NB4 (cell line): ENCODE measurements around the gene PIK3AP1.
A peak's percentile ranks its signal among the peaks of the same experiment; 100 is the strongest.

Experiments
- DNase-seq: peaks from one replicate; pipeline ENCODE4 v3.0.0; 2010; ENCODE audit warnings: low read depth
- H3K4me3 ChIP-seq: one replicate; pipeline ENCODE4 v1.5.1; 2011; ENCODE audit warnings: mild to moderate bottlenecking, low read depth, low read length, moderate library complexity
- MYC ChIP-seq: IDR thresholded peaks from 2 replicates; pipeline ENCODE4 v1.6.1; 2011; ENCODE audit warnings: low read depth, low read length
- POLR2A ChIP-seq: IDR thresholded peaks from 2 replicates; pipeline ENCODE4 v1.6.1; 2011; ENCODE audit warnings: mild to moderate bottlenecking; ENCODE audit not compliant: insufficient read length; ENCODE audit errors: extremely low read depth
- TF ChIP-seq, protein P1 (sequence below): IDR thresholded peaks from 2 replicates; pipeline ENCODE4 v1.6.1; 2011; ENCODE audit warnings: low read depth, low read length
- TF ChIP-seq, protein P2 (sequence below): IDR thresholded peaks from one replicate; pipeline ENCODE4 v1.5.1; 2012; ENCODE audit warnings: low read depth, low read length

PIK3AP1 gene

DNA sequence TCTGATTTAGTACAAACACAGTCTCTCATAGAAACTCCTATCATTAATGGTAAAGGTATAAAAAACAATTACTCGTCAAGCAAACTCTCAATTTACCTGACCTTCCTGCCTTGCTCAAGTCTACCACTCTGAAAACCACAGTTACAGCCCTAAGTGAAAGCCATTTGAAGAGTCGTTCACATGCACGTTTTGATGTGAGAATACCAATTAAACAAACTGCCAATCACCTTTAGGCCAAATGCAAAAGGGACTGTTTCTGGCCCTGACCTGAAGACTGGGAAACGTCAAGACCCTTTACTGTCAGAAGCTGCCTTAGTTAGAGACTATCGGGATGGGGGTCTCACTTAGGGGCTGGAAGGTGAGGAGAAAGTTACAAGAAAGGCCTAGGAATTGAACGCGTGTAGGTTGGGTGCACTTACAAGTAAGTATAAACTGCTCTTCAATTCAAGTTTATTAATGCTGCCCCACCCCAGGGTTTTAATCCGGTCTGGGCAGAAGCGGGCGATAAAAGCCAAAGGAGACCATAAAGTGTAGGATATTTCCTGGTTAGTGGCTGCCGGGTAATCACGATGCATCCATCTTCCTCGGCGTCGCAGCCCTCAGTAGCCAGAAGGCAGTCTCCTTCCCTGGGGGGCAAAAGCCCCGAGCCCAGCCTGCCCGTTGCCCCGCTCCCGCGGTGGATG lies 134.4 kb downstream of the PIK3AP1 start:
- no peak for TF ChIP-seq POLR2A
- no peak for TF ChIP-seq MYC
- TF ChIP-seq, protein P1, sequence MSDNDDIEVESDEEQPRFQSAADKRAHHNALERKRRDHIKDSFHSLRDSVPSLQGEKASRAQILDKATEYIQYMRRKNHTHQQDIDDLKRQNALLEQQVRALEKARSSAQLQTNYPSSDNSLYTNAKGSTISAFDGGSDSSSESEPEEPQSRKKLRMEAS = no peak
- TF ChIP-seq, protein P2, sequence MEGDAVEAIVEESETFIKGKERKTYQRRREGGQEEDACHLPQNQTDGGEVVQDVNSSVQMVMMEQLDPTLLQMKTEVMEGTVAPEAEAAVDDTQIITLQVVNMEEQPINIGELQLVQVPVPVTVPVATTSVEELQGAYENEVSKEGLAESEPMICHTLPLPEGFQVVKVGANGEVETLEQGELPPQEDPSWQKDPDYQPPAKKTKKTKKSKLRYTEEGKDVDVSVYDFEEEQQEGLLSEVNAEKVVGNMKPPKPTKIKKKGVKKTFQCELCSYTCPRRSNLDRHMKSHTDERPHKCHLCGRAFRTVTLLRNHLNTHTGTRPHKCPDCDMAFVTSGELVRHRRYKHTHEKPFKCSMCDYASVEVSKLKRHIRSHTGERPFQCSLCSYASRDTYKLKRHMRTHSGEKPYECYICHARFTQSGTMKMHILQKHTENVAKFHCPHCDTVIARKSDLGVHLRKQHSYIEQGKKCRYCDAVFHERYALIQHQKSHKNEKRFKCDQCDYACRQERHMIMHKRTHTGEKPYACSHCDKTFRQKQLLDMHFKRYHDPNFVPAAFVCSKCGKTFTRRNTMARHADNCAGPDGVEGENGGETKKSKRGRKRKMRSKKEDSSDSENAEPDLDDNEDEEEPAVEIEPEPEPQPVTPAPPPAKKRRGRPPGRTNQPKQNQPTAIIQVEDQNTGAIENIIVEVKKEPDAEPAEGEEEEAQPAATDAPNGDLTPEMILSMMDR = no peak
- peak; percentile 34 for DNase-seq
- H3K4me3 ChIP-seq = peak overlapping the region; percentile 94

DNA sequence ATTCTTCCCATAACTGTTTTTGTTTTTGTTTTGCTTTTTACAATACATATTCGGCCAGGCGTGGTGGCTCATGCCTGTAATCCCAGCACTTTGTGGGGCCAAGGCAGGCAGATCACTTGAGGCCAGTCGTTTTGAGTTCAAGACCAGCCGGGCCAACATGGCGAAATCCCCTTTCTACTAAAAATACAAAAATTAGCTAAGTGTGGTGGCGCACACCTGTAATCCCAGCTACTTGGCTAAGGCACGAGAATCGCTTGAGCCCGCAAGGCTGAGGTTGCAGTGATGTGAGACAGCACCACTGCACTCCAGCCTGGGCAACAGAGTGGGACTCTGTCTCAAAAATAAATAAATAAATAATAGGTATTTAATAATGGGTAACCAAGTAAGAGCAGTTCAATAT lies 135.8 kb downstream of the PIK3AP1 start:
- DNase-seq = no peak
- TF ChIP-seq, protein P2 = no peak
- TF ChIP-seq POLR2A (no peak), MYC (no peak)
- H3K4me3 ChIP-seq = peak overlapping the region; percentile 94

DNA sequence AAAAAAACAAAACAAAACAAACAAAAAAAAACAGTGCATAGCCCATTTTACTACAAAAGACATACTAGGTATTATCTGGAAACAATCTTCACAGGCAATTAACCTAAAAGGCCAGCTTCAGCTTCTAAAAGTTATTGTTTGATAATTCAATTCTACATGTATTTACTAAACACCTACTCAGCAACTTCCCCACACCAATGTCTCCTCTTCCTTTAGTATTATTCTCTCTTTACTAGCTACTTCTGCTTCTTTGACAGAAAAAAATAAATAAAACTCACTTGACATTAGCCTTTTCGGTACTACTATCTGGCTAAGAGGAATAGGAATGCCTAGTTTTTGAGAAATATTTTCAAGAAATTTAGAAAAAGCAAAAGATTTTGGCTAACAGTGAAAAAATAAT lies 136.3 kb downstream of the PIK3AP1 start:
- peak overlapping the region; percentile 94 for H3K4me3 ChIP-seq
- TF ChIP-seq, protein P1 = no peak
- TF ChIP-seq, protein P2 = no peak
- TF ChIP-seq MYC = no peak
- TF ChIP-seq POLR2A = no peak
- DNase-seq = peak; percentile 16

DNA sequence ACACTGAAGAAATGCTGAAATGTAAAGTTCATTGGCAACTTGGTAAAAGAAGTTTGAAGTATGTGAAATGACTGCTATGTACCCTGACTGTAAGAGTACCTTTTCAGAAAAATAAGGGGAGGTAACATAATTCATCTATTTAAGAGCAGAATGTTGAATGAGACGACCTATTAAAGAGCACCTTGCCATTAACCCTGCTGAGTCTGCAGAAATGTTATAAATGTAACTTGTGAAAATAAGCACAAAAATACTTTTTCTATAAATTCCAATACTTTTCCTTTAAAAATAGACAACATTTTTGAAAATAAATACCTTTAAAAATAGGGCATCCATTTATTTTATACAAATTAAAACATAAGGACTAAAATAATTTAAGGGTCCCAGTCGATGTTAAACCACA lies 141.2 kb downstream of the PIK3AP1 start:
- no peak for DNase-seq
- TF ChIP-seq POLR2A (no peak), MYC (no peak)
- TF ChIP-seq, protein P2 = no peak
- TF ChIP-seq, protein P1 = no peak
- no peak overlapping the region for H3K4me3 ChIP-seq

DNA sequence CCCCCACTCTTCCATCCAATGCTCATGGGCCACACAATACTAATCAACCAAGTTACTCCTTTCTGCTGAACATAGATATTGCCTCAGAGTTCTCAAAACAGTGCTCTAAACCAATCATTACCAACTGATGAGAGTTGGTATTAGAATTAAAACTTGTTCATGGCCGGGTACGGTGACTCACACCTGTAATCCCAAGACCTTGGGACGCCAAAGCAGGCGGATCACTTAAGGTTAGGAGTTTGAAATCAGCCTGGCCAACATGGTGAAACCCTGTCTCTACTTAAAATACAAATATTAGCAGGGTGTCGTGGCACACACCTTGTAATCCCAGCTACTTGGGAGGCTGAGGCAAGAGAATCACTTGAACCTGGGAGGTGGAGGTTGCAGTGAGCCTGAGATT lies 141.7 kb downstream of the PIK3AP1 start:
- H3K4me3 ChIP-seq = no peak overlapping the region
- TF ChIP-seq, protein P1 = no peak
- TF ChIP-seq MYC (no peak), POLR2A (no peak)
- TF ChIP-seq, protein P2 = no peak
- no peak for DNase-seq
